CD4-positive, alpha-beta memory T cell (primary cell): ENCODE measurements around the gene MRPL33. TPM values are rescaled to one million over a fixed set of nuclear protein-coding genes. Genes with fewer than 3 reads are reported as not detected.

Source experiments
- CTCF ChIA-PET: fragments of 350-600 bp; sonication (Branson Sonifier 250); formaldehyde crosslinking; loops from one replicate; lab custom pipeline; 2021; ENCODE audit warnings: inconsistent platforms; ENCODE audit not compliant: partially characterized antibody; lab: Charles Lee
- POLR2A ChIA-PET: fragments of 350-600 bp; sonication (Branson Sonifier 250); formaldehyde crosslinking; loops from one replicate; lab custom pipeline; 2021; ENCODE audit not compliant: partially characterized antibody; lab: Charles Lee
- DNase-seq, 5 donors: peaks; one replicate each; pipeline versions ENCODE4 v3.0.0 to v3.0.0-alpha.2; 2020 to 2022; ENCODE audit warnings: mixed read lengths in 1 of 5
- H3K27ac ChIP-seq: one replicate; pipeline ENCODE4 v1.7.0; 2013; ENCODE audit warnings: low read depth, low read length
- H3K27me3 ChIP-seq: 2 replicates; pipeline ENCODE4 v1.7.0; 2013; ENCODE audit warnings: mild to moderate bottlenecking, low read length, moderate library complexity; ENCODE audit not compliant: insufficient read depth
- H3K36me3 ChIP-seq: 2 replicates; pipeline ENCODE4 v1.7.0; 2013; ENCODE audit warnings: mild to moderate bottlenecking, low read length, moderate library complexity; ENCODE audit not compliant: insufficient read depth
- H3K4me1 ChIP-seq: 2 replicates; pipeline ENCODE4 v1.7.0; 2013; ENCODE audit warnings: mild to moderate bottlenecking, low read length, moderate library complexity; ENCODE audit not compliant: insufficient read depth
- H3K4me3 ChIP-seq, 2 donors: one replicate each; pipeline ENCODE4 v1.7.0; 2013; ENCODE audit warnings: low read length in 2 of 2, mild to moderate bottlenecking in 1 of 2
- H3K9me3 ChIP-seq, 2 donors: one replicate each; pipeline ENCODE4 v1.7.0; 2013; ENCODE audit warnings: low read length in 2 of 2, control low read depth in 1 of 2; ENCODE audit not compliant: control insufficient read depth in 1 of 2
- H3K27ac Mint-ChIP-seq, 7 donors: one replicate each; pipeline ENCODE4 v1.8.0; 2020 to 2021; ENCODE audit warnings: mixed read lengths in 7 of 7, mild to moderate bottlenecking in 6 of 7, inconsistent platforms in 3 of 7, moderate library complexity in 3 of 7
- H3K27me3 Mint-ChIP-seq, 2 donors: one replicate each; pipeline ENCODE4 v1.8.0; 2020 to 2021; ENCODE audit warnings: mixed read lengths in 2 of 2
- H3K36me3 Mint-ChIP-seq, 2 donors: one replicate each; pipeline ENCODE4 v1.8.0; 2020 to 2021; ENCODE audit warnings: mixed read lengths in 2 of 2, inconsistent platforms in 1 of 2, mild to moderate bottlenecking in 1 of 2
- H3K4me1 Mint-ChIP-seq, 4 donors: one replicate each; pipeline ENCODE4 v1.8.0; 2020 to 2021; ENCODE audit warnings: mixed read lengths in 4 of 4, mild to moderate bottlenecking in 1 of 4
- H3K4me3 Mint-ChIP-seq, 8 donors: one replicate each; pipeline ENCODE4 v1.8.0; 2020 to 2021; ENCODE audit warnings: mixed read lengths in 8 of 8, mild to moderate bottlenecking in 7 of 8, moderate library complexity in 6 of 8, inconsistent platforms in 3 of 8
- H3K9me3 Mint-ChIP-seq, 8 donors: one replicate each; pipeline ENCODE4 v1.8.0; 2020 to 2021; ENCODE audit warnings: mixed read lengths in 8 of 8, mild to moderate bottlenecking in 5 of 8, inconsistent platforms in 3 of 8, moderate library complexity in 1 of 8
- intact Hi-C: fragments of 100-400 bp; cut with micrococcal nuclease; formaldehyde crosslinking; loops from one replicate; pipeline ENCODE4 v1.15.1; 2023
- polyA plus RNA-seq, 2 donors: library from polyadenylated mRNA; unstranded; fragments of 300-500 nt; fragmentation: Illumina TruSeq; gene quantifications; one replicate each; pipeline ENCODE4 v1.2.3, GENCODE V29; 2021
- total RNA-seq, 2 experiments: library from RNA; stranded (reverse); gene quantifications; one replicate each; pipeline ENCODE4 v1.2.3, GENCODE V29; 2021

MRPL33 gene
- total RNA-seq (10 to 100 TPM; 36.2 to 43.4 TPM), polyA plus RNA-seq (100 to 1,000 TPM; 240 to 246 TPM)

GRCh38 chr2:27771548-27772335 lies at the start of gene MRPL33:
TSS of gene MRPL33 (plus strand) at chr2:27771719. CDS start at chr2:27771778, 59 bp downstream.
- H3K4me1 ChIP-seq = peaks cover 30% of the 10 kb centered on the region
- no peaks in the 10 kb centered on the region for H3K9me3 ChIP-seq
- H3K4me3 Mint-ChIP-seq = peak within 1 kb of the TSS; percentile 98 to 100 (median 99)
- H3K36me3 Mint-ChIP-seq = peaks cover 9 to 39% of the 10 kb centered on the region in 2 donors
- intact Hi-C loops = loop anchor here (1.0 to 10.0 kb wide), 3 partner anchors 119 to 637 kb away; partner anchors contain the start of genes BABAM2, FOSL2, PREB and PRR30
- no peaks in the 10 kb centered on the region for H3K27me3 ChIP-seq
- H3K27ac Mint-ChIP-seq = peak within 1 kb of the TSS; percentile 98 to 100 (median 100)
- H3K4me1 Mint-ChIP-seq = peaks cover 31 to 56% (median 46%) of the 10 kb centered on the region in 4 donors
- POLR2A ChIA-PET = interaction anchor here (1.0 to 1.6 kb wide), 5 partner anchors 36 to 652 kb away, joined by 3 to 7 read pairs (median 5); partner anchors contain the start of genes BABAM2, CCDC121, FOSL2 and GPN1
- H3K9me3 Mint-ChIP-seq = no peaks in the 10 kb centered on the region
- H3K27ac ChIP-seq = peak within 1 kb of the TSS; percentile 86
- H3K27me3 Mint-ChIP-seq = peaks cover 0 to 2% of the 10 kb centered on the region in 2 donors
- CTCF ChIA-PET = interaction anchor here (0.8 kb wide), 1 partner anchor 88 kb away, joined by 4 read pairs; no protein-coding TSS in a partner anchor
- peak; percentile 89 to 91 (median 89) for DNase-seq
- H3K36me3 ChIP-seq = peaks cover 13% of the 10 kb centered on the region
- H3K4me3 ChIP-seq = peak within 1 kb of the TSS; percentile 78

GRCh38 chr2:27721884-27722485 lies 49.5 kb upstream of the MRPL33 start:
- no peaks in the 10 kb centered on the region for H3K27me3 ChIP-seq
- CTCF ChIA-PET = interaction anchor here (1.2 to 3.0 kb wide), 6 partner anchors 13 to 674 kb away, joined by 3 to 15 read pairs (median 6); no protein-coding TSS in a partner anchor
- intact Hi-C loops = no loop called here
- Mint-ChIP-seq H3K27me3 (peaks cover 10 to 17% of the 10 kb centered on the region in 2 donors), H3K9me3 (no peaks in the 10 kb centered on the region), H3K4me3 (no peak overlapping the region), H3K4me1 (peaks cover 2 to 9% (median 3%) of the 10 kb centered on the region in 4 donors), H3K36me3 (no peaks in the 10 kb centered on the region), H3K27ac (no peak overlapping the region)
- no peaks in the 10 kb centered on the region for H3K36me3 ChIP-seq
- H3K9me3 ChIP-seq = no peaks in the 10 kb centered on the region
- POLR2A ChIA-PET = no interaction called here
- no peak overlapping the region for H3K27ac ChIP-seq
- H3K4me1 ChIP-seq = peaks cover 2% of the 10 kb centered on the region
- no peak for DNase-seq
- no peak overlapping the region for H3K4me3 ChIP-seq

GRCh38 chr2:27723372-27724144 lies 48.0 kb upstream of the MRPL33 start:
- POLR2A ChIA-PET = no interaction called here
- H3K9me3 ChIP-seq = no peaks in the 10 kb centered on the region
- Mint-ChIP-seq H3K27me3 (peaks cover 7 to 12% of the 10 kb centered on the region in 2 donors), H3K4me3 (no peak overlapping the region), H3K9me3 (no peaks in the 10 kb centered on the region), H3K4me1 (peaks cover 0 to 6% (median under 1%) of the 10 kb centered on the region in 4 donors), H3K27ac (no peak overlapping the region), H3K36me3 (no peaks in the 10 kb centered on the region)
- H3K27ac ChIP-seq = no peak overlapping the region
- DNase-seq = no peak
- CTCF ChIA-PET = interaction anchor here (0.6 to 3.0 kb wide), 16 partner anchors 10 to 765 kb away, joined by 3 to 16 read pairs (median 3); no protein-coding TSS in a partner anchor
- no peaks in the 10 kb centered on the region for H3K27me3 ChIP-seq
- no peak overlapping the region for H3K4me3 ChIP-seq
- H3K4me1 ChIP-seq = no peaks in the 10 kb centered on the region
- intact Hi-C loops = no loop called here
- H3K36me3 ChIP-seq = no peaks in the 10 kb centered on the region

GRCh38 chr2:27724191-27724590 lies 47.3 kb upstream of the MRPL33 start:
- POLR2A ChIA-PET = no interaction called here
- Mint-ChIP-seq H3K27ac (no peak overlapping the region), H3K4me3 (no peak overlapping the region), H3K27me3 (peaks cover 7 to 12% of the 10 kb centered on the region in 2 donors), H3K9me3 (no peaks in the 10 kb centered on the region), H3K36me3 (no peaks in the 10 kb centered on the region), H3K4me1 (peaks cover 0 to 6% (median under 1%) of the 10 kb centered on the region in 4 donors)
- Histone ChIP-seq H3K36me3 (no peaks in the 10 kb centered on the region), H3K4me1 (no peaks in the 10 kb centered on the region), H3K9me3 (no peaks in the 10 kb centered on the region), H3K4me3 (no peak overlapping the region), H3K27me3 (no peaks in the 10 kb centered on the region), H3K27ac (no peak overlapping the region)
- CTCF ChIA-PET = interaction anchor here (1.0 to 3.0 kb wide), 4 partner anchors 11 to 529 kb away, joined by 3 to 16 read pairs (median 9); no protein-coding TSS in a partner anchor
- no peak for DNase-seq
- intact Hi-C loops = no loop called here

GRCh38 chr2:27724905-27725701 lies 46.4 kb upstream of the MRPL33 start:
- no peak overlapping the region for H3K4me3 ChIP-seq
- H3K9me3 Mint-ChIP-seq = no peaks in the 10 kb centered on the region
- peaks cover 0 to 6% (median 0%) of the 10 kb centered on the region in 4 donors for H3K4me1 Mint-ChIP-seq
- ChIA-PET POLR2A (no interaction called here), CTCF (interaction anchor here (1.0 to 3.0 kb wide), 4 partner anchors 12 to 528 kb away, joined by 3 to 16 read pairs (median 9); no protein-coding TSS in a partner anchor)
- no peaks in the 10 kb centered on the region for H3K36me3 ChIP-seq
- no peaks in the 10 kb centered on the region for H3K4me1 ChIP-seq
- no peaks in the 10 kb centered on the region for H3K9me3 ChIP-seq
- peak overlapping the region in 2 of 7 donors; percentile 4 to 53 for H3K27ac Mint-ChIP-seq
- DNase-seq = no peak
- no peak overlapping the region for H3K4me3 Mint-ChIP-seq
- H3K27me3 ChIP-seq = no peaks in the 10 kb centered on the region
- peaks cover 4 to 7% of the 10 kb centered on the region in 2 donors for H3K27me3 Mint-ChIP-seq
- no peak overlapping the region for H3K27ac ChIP-seq
- intact Hi-C loops = no loop called here
- no peaks in the 10 kb centered on the region for H3K36me3 Mint-ChIP-seq

GRCh38 chr2:27727257-27727656 lies 44.3 kb upstream of the MRPL33 start:
- no peak overlapping the region for H3K4me3 ChIP-seq
- no peaks in the 10 kb centered on the region for H3K27me3 ChIP-seq
- Mint-ChIP-seq H3K4me1 (no peaks in the 10 kb centered on the region), H3K9me3 (no peaks in the 10 kb centered on the region), H3K36me3 (no peaks in the 10 kb centered on the region), H3K4me3 (no peak overlapping the region), H3K27me3 (no peaks in the 10 kb centered on the region), H3K27ac (no peak overlapping the region)
- no peaks in the 10 kb centered on the region for H3K9me3 ChIP-seq
- H3K36me3 ChIP-seq = no peaks in the 10 kb centered on the region
- no peaks in the 10 kb centered on the region for H3K4me1 ChIP-seq
- intact Hi-C loops = no loop called here
- no peak for DNase-seq
- no peak overlapping the region for H3K27ac ChIP-seq
- POLR2A ChIA-PET = no interaction called here
- CTCF ChIA-PET = no interaction called here
